ENCODE measurements around the gene CFAP141. TPM values are rescaled to one million over a fixed set of nuclear protein-coding genes. Genes with fewer than 3 reads are reported as not detected.

Gene CFAP141
- total and polyA plus RNA-seq, 2 of the 4 experiments (the other 2 are of a cell fraction) = not detected

DNA sequence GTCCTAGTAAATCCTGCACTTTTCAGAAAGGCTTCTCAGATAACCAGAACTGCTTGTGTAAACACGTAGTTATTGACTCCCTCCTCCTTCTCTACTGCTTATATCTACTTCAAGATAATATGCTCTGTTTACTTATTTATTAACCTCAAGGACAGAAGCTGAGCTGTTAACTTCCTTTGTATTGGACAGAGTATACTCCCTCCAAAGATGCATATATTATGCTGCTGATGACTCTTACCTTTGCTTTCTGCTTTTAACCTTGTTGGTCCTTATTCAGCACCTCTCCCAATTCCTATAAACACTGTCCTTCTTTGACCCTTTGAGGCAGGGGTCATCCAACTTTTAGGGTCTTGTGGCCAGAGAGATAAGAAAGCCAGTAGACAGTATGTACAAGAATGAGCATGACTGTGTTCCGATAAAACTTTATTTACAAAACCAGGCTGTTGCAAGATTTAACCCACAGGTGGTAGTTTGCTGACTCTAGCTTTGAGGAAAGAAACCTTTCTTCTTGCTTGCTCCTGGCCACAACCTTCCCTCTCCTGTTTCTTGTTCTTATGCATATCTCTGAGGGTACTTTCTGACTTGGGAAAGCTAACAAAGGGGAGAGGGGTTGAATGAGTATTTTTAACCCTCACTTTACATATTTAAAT, 19.2 kb downstream of the CFAP141 start:
- dilution Hi-C loops (cut with HindIII; ENCODE audit: low sequenced_read_pairs, unreplicated experiment) = no loop called here
- no peak overlapping the region for H2AFZ ChIP-seq (replicated peaks; ENCODE audit: low read length, poor library complexity)
- ChIA-PET CTCF (no interaction called here), POLR2A (ENCODE audit: unreplicated experiment) (no interaction called here)
- no peak overlapping the region for H3K27ac ChIP-seq (ENCODE audit: insufficient read depth, low read length)
- no peak overlapping the region for H4K91ac ChIP-seq (ENCODE audit: insufficient read depth, low read depth, low read length)
- peaks cover 0 to 8% of the 10 kb centered on the region in 2 experiments; a peak in 1 of 4 replicates for H3K79me1 ChIP-seq (ENCODE audit: low read depth in 1 of 2, low read length in 2 of 2)
- H2BK5ac ChIP-seq (ENCODE audit: low read depth, low read length, poor library complexity, severe bottlenecking) = no peak overlapping the region
- no peaks in the 10 kb centered on the region for H3K36me3 ChIP-seq (ENCODE audit: control insufficient read depth, insufficient read depth, low read length)
- no peak overlapping the region for H3K9ac ChIP-seq (ENCODE audit: low read depth, low read length)
- H3K14ac ChIP-seq (replicated peaks; ENCODE audit: low read depth, low read length) = no peak overlapping the region
- DNase-seq (no peak), ATAC-seq (ENCODE audit: low read depth) (no peak)
- no peak overlapping the region for H3K4ac ChIP-seq (ENCODE audit: low read depth, low read length)
- intact Hi-C loops (cut with micrococcal nuclease) = no loop called here
- H4K20me1 ChIP-seq (ENCODE audit: insufficient read depth, low read length) = peaks cover 9% of the 10 kb centered on the region
- in situ Hi-C loops (cut with MboI; ENCODE audit: low sequenced_read_pairs) = no loop called here
- H3K27me3 ChIP-seq (ENCODE audit: control insufficient read depth, insufficient read depth, low read length) = peaks cover 2% of the 10 kb centered on the region; the same call in 1 of the 2 replicates
- TF ChIP-seq CHD1 (IDR thresholded peaks at IDR 0.05; ENCODE audit: low read depth, low read length) = no peak
- TF ChIP-seq RFX5 (IDR thresholded peaks at IDR 0.05; ENCODE audit: low read depth, low read length) = no peak
- TF ChIP-seq POLR2A (IDR thresholded peaks at IDR 0.05; ENCODE audit: low read depth, low read length) = no peak
- TF ChIP-seq MAZ (IDR thresholded peaks at IDR 0.05; ENCODE audit: borderline replicate concordance, low read depth, low read length) = no peak
- no peak for TF ChIP-seq CTCF (conservative IDR thresholded peaks at IDR 0.05; ENCODE audit: low read depth, low read length)
- no peak for TF ChIP-seq MXI1 (IDR thresholded peaks at IDR 0.05; ENCODE audit: borderline replicate concordance, low read depth, low read length)
- no peak for TF ChIP-seq MAFK (IDR thresholded peaks at IDR 0.05; ENCODE audit: low read depth, low read length)
- TF ChIP-seq RAD21 (IDR thresholded peaks at IDR 0.05; ENCODE audit: low read length) = no peak
- TF ChIP-seq RCOR1 (IDR thresholded peaks at IDR 0.05; ENCODE audit: insufficient replicate concordance, low read length) = no peak
- no peak for TF ChIP-seq ELK1 (IDR thresholded peaks at IDR 0.05; ENCODE audit: borderline replicate concordance, low read depth, low read length)
- no peak for TF ChIP-seq BHLHE40 (IDR thresholded peaks at IDR 0.05; ENCODE audit: low read depth, low read length)
- TF ChIP-seq, protein P1, sequence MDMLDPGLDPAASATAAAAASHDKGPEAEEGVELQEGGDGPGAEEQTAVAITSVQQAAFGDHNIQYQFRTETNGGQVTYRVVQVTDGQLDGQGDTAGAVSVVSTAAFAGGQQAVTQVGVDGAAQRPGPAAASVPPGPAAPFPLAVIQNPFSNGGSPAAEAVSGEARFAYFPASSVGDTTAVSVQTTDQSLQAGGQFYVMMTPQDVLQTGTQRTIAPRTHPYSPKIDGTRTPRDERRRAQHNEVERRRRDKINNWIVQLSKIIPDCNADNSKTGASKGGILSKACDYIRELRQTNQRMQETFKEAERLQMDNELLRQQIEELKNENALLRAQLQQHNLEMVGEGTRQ (IDR thresholded peaks at IDR 0.05; ENCODE audit: low read depth, low read length) = no peak
- no peak for TF ChIP-seq NFE2L2 (IDR thresholded peaks at IDR 0.05; ENCODE audit: low read depth, low read length)
- no peak for TF ChIP-seq CEBPB (IDR thresholded peaks at IDR 0.05; ENCODE audit: low read depth, low read length)
- TF ChIP-seq SMC3 (IDR thresholded peaks at IDR 0.05; ENCODE audit: low read depth, low read length) = no peak
- TF ChIP-seq FOS (IDR thresholded peaks at IDR 0.05; ENCODE audit: low read depth, low read length) = no peak
- no peak overlapping the region for H3K18ac ChIP-seq (ENCODE audit: low read depth, low read length)
- H3K56ac ChIP-seq (ENCODE audit: extremely low read depth, insufficient read depth, low read length) = no peak overlapping the region
- H3K9me1 ChIP-seq (ENCODE audit: insufficient read depth, low read length) = peaks cover 6% of the 10 kb centered on the region; the same call in 1 of the 2 replicates
- WGBS, 2 experiments (ENCODE audit: extremely low coverage in 2 of 2, insufficient read length in 1 of 2) = no CpG with 5 or more reads among the region's 2 CpGs
- H2BK20ac ChIP-seq (ENCODE audit: low read depth, low read length) = no peak overlapping the region
- no peak overlapping the region for H2BK120ac ChIP-seq (ENCODE audit: low read depth, low read length)
- H3K4me1 ChIP-seq (ENCODE audit: control insufficient read depth, insufficient read depth, low read length) = peaks cover 4% of the 10 kb centered on the region
- no peak overlapping the region for H2AK9ac ChIP-seq (replicated peaks; ENCODE audit: low read depth, low read length, poor library complexity)
- H3K4me3 ChIP-seq (ENCODE audit: insufficient read depth, low read depth, low read length) = no peak overlapping the region
- no peak overlapping the region for H4K8ac ChIP-seq (ENCODE audit: low read depth in 2 of 2, low read length in 2 of 2)
- H4K5ac ChIP-seq (ENCODE audit: low read depth, low read length) = no peak overlapping the region
- no peak overlapping the region for H2BK15ac ChIP-seq (ENCODE audit: low read depth, low read length)
- no peak overlapping the region for H3K23ac ChIP-seq (ENCODE audit: low read depth, low read length)
- H2AK5ac ChIP-seq (ENCODE audit: low read depth, low read length) = no peak overlapping the region
- H3K4me2 ChIP-seq (ENCODE audit: low read depth, low read length) = no peak overlapping the region
- no TSS peak for BruUV-seq (replicated peaks)
- no peaks in the 10 kb centered on the region for H3K9me3 ChIP-seq (ENCODE audit: control insufficient read depth, insufficient read depth, low read length)
